HG03521 (cell line): ENCODE results near the gene TMEM154.
A peak's percentile ranks its signal among the peaks of the same experiment; 100 is the strongest.

Experiments used
- ATAC-seq: cut with Tn5 transposase; IDR thresholded peaks from one replicate; pipeline ENCODE4 v1.9.1; 2021; ENCODE audit warnings: mild to moderate bottlenecking, moderate library complexity; ENCODE audit not compliant: unreplicated experiment

TMEM154 gene, protein sequence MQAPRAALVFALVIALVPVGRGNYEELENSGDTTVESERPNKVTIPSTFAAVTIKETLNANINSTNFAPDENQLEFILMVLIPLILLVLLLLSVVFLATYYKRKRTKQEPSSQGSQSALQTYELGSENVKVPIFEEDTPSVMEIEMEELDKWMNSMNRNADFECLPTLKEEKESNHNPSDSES

DNA sequence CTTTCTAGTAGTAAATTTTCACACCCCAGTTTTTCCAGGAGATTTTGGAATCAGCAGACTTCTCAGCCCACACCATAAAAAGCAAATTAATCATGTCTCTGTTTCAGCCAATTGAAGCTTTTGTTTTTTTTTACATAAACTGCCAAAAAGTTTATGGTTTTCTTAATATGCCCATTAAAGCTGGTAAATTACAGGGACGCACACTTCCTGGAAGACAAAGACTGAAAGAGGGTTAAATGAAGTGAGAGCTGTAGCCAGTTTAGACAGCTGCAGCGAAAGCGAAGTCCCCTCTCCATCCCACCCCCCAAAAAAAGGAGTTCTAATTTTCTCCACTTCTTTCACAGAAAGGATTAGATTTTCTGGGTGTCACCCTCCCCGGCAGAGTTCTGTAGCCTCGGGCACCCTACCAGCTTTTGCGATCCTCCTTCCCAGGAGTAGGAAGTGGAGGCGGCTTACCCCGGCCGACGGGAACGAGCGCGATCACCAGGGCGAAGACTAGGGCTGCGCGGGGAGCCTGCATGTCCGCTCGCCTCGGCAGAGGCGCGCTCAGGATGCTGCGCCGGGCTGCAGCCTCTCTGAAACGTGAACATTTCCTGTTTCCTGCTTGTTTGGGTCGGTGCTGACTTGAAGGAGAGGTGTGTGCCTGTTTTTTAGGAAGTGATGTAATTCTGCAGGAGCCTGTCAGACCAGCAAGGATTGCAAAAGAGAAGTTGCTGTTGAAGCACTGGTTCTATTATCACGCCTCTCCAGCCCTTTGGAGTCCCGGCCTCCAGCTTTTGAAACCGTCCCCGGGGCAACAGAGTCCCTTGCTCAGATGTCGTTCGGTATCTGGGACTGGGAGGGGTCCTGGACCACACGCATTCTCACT is at the start of gene TMEM154:
TMEM154 (minus strand) TSS at position 584 of the 868 bp plus-strand sequence; CDS start at position 520, 64 bp downstream.
- ATAC-seq = peak; percentile 90

DNA sequence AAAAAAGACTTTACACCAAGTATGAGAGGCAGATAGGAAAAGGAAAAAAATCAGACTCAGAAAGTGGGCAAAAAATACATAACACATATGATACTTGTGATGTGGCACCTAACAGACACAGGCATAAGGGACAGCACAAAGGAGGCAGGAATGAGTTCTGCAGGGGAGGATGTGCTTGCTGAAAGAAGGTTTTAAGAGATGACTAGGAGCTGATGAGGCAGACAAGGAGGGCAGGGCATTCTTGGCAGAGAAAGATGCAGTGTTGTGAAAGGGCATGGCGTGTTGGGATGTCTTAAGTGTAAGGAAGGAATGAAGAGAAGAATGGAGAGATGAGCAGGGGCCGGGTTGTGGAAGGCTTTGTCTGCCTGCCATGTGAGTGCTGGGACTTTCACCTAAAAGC is 49.7 kb upstream of the TMEM154 start:
- ATAC-seq = no peak

DNA sequence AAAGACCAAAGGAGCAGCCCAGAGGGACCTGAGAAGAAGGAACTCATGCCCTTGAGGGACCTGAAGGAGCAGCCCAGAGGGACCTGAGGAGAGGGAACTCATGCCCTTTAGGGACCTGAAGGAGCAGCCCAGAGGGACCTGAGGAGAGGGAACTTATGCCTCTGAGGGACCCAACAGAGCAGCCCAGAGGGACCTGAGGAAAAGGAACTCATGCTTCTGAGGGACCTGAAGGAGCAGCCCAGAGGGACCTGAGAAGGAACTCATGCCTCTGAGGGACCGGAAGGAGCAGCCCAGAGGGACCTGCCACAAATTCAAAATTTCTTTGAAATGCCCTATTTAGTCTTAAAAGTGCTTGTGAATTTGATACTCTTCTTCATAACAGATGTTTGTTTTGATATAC is 48.5 kb upstream of the TMEM154 start:
- no peak for ATAC-seq

DNA sequence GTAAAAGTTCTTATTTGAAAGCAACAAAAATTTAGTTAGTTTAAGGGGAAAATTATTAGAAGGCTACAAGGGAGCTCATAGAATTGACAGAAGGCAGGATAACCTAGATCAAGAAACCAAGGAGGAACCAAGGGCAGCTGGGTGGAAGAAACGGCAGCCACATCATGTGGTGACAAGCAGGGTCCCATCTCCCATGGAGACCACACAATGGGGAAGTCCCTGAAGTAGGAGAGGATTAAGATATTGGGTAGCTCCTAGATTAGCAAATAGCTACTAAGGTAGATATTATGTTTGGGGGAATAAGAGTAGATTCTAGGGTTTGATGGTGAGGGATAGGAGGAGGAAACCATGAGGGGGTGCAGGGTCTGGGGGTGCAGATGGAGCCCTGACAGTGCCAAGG is 48.0 kb upstream of the TMEM154 start:
- no peak for ATAC-seq

DNA sequence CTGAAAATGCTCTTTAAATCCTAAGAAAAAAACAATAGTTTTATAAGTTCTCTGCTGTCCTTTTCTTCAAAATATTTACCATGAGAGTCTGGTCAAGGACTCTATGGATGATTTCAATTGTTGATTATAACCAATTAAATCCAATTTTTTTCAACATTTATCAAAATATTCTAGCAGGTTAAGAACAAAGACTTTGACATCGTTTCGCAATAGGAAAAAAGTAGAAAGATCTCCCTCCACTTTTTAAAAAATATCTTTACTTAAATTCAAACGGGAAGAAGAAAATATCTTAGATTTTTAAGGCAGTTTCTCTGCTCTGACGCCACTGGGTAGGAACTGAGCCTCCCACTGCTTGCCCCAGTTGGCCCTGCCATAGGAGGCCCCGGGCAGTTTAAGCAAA is 44.7 kb upstream of the TMEM154 start:
- ATAC-seq = no peak

DNA sequence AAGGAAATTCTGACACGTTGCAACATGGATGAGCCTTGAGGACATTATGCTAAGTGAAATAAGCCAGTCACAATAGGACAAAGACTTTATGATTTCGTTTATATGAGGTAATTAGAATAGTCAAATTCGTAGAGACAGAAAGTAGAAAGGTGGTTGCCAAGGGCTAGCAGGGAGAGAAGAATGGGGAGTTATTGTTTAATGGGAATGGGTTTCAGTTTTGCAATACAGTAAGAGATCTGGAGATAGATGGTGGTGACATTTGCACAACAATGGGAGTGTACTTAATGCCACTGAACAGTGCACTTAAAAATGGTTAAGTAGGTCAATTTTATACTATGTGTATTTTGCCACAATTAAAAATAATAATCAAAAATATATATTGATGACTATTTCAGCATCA is 43.4 kb upstream of the TMEM154 start:
- ATAC-seq = no peak

DNA sequence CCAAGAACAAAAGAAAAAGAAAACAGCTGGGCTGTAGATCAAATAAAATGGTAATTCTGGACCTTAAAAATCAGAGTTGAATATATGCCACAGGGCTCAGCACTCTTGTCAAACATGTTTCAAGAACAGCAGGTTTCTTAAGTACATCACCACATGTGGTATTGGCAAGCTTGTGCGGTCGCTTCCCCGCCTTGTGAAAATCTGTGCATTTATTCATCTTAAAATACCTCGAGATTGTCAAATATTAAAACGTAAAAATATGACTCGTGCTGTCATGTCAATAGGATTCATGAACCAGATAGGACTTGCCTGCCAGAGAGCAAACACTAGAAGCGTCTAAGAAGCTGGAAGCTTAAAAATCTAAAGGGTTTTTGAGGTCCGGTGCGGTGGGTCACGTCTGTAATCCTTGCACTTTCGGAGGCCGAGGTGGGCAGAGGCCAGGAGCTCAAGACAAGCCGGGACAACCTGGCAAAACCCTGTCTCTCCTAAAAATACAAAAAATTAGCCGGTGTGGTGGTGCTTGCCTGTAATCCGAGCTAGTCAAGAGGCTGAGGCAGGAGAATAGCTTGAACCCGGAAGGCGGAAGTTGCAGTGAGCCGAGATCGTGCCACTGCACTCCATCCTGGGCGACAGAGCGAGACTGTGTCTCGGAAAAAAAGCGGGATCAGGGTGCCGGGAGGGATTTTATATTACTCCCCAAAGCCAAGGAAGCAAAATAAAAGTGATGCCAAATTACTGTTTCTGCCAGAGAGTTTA is 40.2 kb upstream of the TMEM154 start:
- ATAC-seq = no peak

DNA sequence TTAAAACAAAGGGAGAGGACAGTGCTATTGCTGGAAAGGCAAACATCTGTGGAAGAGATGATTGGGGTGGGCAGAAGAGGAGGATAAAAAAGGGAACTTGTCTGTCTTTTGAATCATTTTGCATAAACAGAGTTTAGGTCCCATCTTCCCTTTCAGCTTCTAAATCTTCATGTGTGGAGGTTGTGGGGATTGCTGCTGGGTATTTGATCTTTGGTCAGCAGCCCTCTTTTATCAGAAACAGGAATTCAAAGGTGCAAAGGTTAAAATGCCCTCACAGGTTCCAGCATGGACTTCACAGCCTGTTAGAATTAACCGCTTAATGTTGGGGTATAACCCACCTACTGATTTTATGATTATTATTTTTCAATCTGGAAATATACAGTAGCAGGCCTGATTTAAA is 39.5 kb upstream of the TMEM154 start:
- no peak for ATAC-seq

DNA sequence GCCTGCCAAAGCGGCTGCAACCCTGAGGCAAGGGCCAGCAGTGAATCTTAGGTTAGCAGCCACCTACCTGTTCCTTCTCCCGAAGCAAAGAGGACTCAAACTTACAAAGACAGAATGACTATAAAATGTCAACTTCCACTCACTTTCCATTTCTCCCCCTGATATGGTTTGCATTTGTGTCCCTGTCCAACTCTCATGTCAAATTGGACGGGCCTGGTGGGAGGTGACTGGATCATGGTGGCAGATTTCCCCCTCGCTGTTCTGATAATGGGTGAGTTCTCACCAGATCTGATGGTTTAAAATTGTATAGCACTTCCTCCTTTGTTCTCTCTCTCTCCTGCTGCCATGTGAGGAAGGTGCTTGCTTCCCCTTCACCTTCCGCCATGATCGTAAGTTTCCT is 35.3 kb upstream of the TMEM154 start:
- ATAC-seq = no peak

DNA sequence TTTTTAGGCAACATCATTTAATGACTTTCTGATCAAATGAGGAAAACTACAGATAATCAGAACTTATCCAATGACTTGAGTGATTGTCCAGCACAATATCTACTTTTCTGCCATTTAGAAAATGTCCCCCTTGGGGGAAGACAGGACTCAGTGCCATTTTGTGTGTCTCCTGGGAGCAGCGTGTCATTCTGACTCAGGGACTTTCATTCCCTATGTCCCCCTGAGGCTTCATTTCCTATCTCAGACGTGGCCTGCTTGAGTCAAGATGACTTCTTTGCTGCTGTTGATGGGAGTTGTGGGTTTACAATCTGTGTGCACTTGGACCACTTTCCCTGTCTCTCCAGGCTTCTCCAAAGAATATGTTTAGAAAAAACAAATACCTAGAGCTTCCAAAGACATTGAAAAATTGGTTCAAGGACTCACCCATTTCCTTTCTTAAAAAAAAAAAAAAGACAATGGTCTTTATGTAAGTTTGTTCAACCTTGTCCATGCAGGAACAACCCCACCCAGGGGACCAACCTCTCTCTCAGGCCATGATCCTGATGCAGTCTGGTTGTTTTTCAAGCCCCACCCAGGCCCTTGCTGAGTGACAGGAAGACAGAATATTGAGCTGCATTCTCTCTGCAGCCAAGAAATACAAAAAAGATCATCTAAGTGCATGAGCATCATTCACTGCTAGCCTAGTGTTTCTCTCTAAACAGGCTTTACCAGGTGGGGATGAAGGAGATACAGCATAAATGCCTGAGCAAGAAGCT is 34.3 kb upstream of the TMEM154 start:
- no peak for ATAC-seq

DNA sequence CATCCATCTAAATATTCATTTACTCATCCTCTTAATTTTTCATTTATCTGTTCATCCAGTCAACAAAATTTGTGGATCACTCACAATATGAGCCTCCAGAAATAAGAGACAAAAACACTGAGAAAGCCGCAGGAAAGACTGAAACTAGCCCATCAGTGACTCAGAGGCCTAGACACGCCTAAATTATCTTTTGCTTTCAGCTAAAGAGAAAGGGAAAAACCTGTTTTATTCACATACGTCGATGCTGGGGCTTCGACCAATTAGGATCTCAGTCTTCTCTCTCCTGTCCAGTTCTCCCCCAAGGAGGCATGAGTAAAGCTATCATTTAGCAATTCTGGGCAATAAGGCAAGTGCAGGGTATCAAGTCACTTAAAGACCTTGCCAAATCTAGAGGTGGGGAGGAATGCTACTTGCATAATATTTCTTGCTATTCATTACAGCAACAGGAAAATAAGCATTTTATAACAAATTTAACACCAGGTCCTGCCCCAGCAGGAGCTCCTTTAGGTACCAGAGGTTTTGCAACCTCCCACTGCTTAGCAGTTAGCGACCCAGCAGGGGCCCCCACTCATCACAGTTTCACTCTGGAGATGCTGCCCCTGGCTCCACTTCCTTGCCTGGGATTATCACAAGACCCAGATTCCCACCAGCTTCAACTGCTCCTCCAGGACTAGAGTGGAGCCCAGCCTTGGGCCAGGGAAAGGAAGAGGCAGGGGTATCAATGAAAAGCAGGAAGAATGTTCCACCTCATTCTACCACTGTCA is 30.1 kb upstream of the TMEM154 start:
- ATAC-seq = no peak

DNA sequence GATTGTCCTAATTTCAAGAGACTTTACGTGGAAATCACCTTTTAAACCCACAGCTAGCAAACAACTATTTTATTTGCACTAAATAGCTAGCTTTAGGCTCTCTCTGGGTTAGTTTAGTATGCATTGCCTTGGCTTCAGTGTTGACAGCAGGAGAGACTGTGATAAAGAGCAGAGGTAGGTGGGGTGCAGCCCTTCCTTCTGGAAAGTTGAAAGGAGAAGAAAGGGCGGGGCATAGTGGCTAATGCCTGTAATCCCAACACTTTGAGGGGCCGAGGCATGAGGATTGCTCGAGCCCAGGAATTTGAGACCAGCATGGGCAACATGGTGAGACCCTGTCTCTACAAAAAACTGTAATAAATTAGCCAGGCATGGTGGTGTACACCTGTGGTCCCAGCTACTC is 29.0 kb upstream of the TMEM154 start:
- ATAC-seq = no peak

DNA sequence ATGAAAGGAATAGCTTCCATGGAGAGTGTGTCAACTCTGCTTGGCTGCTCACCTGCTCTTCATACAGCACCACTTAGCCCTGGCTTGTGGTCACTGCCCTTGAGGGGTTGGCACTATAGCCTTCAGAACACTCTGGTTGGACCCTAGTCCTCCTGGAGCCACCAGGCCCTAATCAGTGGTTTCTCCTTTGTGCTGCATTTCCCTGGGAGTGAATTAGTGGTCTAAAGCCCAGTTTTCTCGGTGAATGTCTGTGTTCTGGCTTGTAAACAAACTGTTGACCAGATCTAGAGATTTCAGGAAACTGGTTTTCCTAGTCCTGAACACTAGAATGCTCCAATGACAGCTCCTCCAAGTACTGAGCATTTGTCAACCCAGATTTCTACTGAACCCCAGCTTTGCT is 28.6 kb upstream of the TMEM154 start:
- ATAC-seq = no peak

DNA sequence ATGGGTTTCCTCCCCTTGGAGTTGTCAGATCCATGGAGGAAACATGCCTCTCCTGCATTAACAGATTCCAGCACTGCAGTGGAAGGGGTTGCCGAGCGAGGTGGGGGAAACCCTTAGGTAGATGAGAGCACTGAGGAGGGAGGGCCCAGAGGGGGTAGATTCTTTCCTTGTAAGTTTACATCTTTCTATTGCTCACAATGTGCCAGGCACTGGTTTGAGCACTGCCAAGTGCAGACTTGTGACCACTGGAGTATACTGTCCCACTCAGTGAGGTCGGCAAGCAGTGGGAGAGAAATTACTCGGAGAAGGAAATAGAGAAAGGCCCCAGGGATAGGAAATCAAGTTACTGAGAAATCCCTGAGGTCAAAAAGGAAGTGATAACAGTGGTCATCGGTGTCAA is 27.8 kb upstream of the TMEM154 start:
- no peak for ATAC-seq

DNA sequence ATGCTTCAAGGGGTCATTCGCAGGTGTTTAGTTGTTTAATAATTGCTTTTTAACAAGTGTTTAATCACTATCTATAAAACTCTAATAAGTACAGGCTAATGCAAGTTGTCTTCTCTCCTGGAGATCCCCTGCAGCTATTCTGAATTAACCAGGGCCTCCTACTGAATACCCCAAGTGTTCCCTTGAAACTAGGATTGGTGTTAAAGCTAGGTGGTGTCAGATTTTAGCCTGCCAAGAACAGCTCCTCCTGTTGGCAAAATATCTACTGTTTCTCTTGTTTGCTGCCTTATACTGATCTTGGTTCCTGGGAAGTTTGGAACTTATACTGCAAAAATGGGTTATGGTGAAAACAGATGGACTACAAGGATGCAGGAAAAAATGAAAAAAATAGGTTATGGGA is 26.1 kb upstream of the TMEM154 start:
- ATAC-seq = no peak

DNA sequence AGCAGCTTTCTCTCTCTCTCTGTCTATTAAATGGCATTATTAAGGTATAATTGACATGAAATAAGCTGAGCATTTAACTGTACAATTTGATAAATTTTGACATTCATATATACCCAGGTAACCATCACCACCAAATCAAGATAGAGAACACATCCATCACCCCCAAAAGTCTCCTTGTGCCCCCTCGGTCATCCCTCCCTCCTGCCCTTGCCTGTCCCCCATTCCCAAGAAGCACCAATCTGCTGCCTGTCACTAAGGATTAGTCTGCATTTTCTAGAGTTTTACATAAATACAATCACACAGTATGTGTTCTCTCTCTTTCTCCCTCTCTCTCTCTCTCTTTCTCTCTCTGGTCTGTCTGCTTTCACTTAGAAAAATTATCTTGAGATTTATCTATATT is 25.0 kb upstream of the TMEM154 start:
- ATAC-seq = no peak

DNA sequence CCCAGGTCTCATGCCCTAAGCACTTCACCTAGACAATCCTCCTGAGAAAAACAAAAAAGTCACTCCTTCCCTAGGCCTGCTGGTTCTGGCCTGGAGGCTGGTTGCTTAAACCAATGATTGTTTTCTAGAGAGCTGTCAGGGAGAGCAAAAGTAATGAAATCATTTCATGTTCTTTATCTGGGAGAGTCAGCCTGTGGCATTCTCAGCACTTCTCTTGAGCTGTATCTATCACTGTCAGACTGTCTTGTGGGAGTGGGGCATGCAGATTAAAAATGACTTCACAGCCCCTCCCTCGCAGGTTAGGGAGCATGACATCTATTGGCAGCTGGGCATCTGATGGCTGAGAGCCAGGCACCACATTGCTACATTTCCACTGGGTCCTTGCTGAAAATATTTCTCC is 20.4 kb upstream of the TMEM154 start:
- ATAC-seq = no peak

DNA sequence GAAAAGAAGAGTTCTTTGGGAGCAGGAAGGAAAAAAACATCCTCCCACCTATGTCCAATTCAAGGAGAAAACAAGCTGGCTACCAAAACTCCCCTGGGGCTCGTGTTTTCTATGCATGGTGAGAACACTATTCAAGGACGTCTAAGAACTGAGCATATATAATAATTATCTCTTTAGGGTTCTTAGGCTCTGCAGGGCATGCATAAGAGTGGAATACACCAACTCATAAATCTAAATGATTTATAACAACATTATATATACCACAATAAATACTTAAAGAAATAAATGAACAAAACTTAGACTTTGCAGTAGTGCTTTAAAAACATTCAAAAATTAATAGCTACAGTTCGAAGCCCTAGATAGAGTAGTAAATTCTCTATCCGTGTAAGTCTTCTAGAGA is 19.5 kb upstream of the TMEM154 start:
- ATAC-seq = no peak

DNA sequence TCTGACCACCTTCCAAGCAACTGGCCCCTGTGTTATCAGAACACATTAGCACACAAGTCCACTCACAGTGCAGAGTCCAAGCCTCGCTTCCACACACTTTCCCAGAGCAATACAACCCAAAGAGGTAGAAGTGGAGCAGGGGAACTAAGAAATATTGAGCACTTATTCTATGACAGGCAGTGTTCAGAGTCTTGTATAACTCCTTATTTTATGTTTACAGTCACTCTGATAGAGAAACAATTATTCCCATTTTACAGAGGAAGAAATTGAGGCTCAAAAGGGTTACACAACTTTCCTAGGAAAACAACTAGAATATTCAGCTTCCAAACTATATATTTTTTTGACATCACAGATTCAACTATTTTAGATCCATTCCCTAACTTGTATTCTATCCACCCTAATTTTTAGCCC is 18.3 kb upstream of the TMEM154 start:
- no peak for ATAC-seq

DNA sequence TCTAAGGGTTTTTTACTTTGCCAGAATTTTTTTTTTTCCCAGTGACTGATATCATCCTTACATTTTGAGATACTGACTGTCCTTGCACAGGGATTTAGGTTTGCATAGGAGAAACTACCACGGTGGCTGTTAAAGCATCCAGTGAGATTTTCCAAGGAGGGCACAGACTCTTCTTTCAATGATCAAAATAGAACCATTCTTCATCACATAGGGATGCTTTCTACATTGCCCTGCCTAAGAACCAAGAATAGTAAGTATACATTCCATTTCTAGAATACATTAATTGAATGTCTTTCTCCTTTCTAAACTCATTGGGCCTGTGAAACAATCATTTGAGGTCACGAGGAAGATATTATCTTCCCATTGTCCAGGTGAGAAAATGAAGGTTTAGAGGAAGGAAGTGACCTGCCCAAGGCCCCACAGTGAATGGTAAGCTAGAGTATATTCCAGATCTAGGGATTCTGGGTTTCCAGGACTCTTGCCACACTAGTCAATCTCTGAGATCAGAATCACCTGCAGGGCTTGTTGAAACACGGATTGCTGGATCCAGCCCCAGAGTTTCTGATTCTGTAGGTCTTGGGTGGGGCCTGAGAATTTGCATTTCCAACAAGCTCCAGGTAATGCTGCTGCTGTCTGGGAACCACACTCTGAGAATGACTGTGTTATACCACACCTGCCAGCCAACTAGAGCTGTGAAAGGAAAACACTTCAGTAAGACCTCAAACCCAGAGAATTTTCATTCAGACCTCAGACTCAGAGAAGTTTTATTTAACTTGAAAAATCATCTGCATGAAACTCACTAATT is 17.7 kb upstream of the TMEM154 start:
- no peak for ATAC-seq
